Endothelial cell of umbilical vein (primary cell): ENCODE measurements around the gene LMF1. TPM values are rescaled to one million over a fixed set of nuclear protein-coding genes. Genes with fewer than 3 reads are reported as not detected.

ENCODE experiments used
- BruUV-seq: library from RNA; stranded (reverse); fragments of 400-500 nt; replicated peaks from 2 replicates; lab custom pipeline; 2021; lab: Mats Ljungman, UMichigan
- CTCF ChIA-PET: fragments of 300-600, 350-600 bp; sonication (Branson Sonifier 250); formaldehyde crosslinking; loops from one replicate; lab custom pipeline; 2021; ENCODE audit warnings: antibody characterized with exemption, inconsistent platforms; lab: Charles Lee
- POLR2A ChIA-PET: fragments of 300-600, 350-600 bp; sonication (Branson Sonifier 250); formaldehyde crosslinking; loops from one replicate; lab custom pipeline; 2021; ENCODE audit warnings: antibody characterized with exemption, inconsistent platforms; lab: Charles Lee
- DNase-seq: peaks from one replicate; pipeline ENCODE4 v3.0.0-alpha.2; 2011; ENCODE audit warnings: low read depth, low spot score
- FAIRE-seq: peaks from 2 replicates; lab custom pipeline; 2011; peaks lifted over from hg19 to GRCh38; lab: Jason Lieb, UNC
- H2AFZ ChIP-seq: 2 replicates; pipeline ENCODE4 v1.6.0; 2012; ENCODE audit warnings: low read depth, low read length, control low read depth, inconsistent platforms
- H3K27ac ChIP-seq: 2 replicates; pipeline ENCODE4 v1.5.1; 2011; ENCODE audit warnings: low read depth, mild to moderate bottlenecking, control low read depth, low read length, moderate library complexity; ENCODE audit not compliant: insufficient read depth
- H3K27me3 ChIP-seq, 2 experiments: 2 replicates each; pipeline versions ENCODE4 v1.6.0 to v1.6.1; 2011; ENCODE audit warnings: low read length in 2 of 2, mixed read lengths in 1 of 2; ENCODE audit not compliant: control insufficient read depth in 2 of 2, insufficient read depth in 2 of 2
- H3K36me3 ChIP-seq, 2 experiments: 2 replicates in 1 of 2; 3 replicates in 1 of 2; pipeline ENCODE4 v1.5.1; 2011; ENCODE audit warnings: low read length in 2 of 2, mild to moderate bottlenecking in 1 of 2, moderate library complexity in 1 of 2; ENCODE audit not compliant: control insufficient read depth in 2 of 2, insufficient read depth in 2 of 2; ENCODE audit errors: extremely low read depth in 1 of 2
- H3K4me1 ChIP-seq: 3 replicates; pipeline ENCODE4 v1.5.1; 2011; ENCODE audit warnings: mild to moderate bottlenecking, low read length; ENCODE audit not compliant: control insufficient read depth, insufficient read depth; ENCODE audit errors: extremely low read depth
- H3K4me2 ChIP-seq: 2 replicates; pipeline ENCODE4 v1.6.1; 2011; ENCODE audit warnings: low read length, control low read depth, mixed read lengths; ENCODE audit not compliant: insufficient read depth
- H3K4me3 ChIP-seq, 3 experiments: fragments of 200-600 bp in 1 of 3; sonication (generic), shearing (Covaris generic) in 1 of 3; replicated peaks in 1 of 3; 2 replicates each; pipeline ENCODE4 v1.5.1; 2011 to 2016; ENCODE audit warnings: control low read depth in 3 of 3, low read length in 3 of 3, mild to moderate bottlenecking in 2 of 3, inconsistent platforms in 1 of 3, low read depth in 1 of 3, moderate library complexity in 1 of 3; ENCODE audit not compliant: insufficient read depth in 1 of 3
- H3K79me2 ChIP-seq: 2 replicates; pipeline ENCODE4 v1.6.0; 2012; ENCODE audit warnings: low read length, inconsistent platforms; ENCODE audit not compliant: control insufficient read depth, insufficient read depth
- H3K9ac ChIP-seq: replicated peaks from 2 replicates; pipeline ENCODE3; 2011; ENCODE audit warnings: low read length, control low read depth; ENCODE audit not compliant: insufficient read depth; ENCODE audit errors: extremely low read depth
- H3K9me1 ChIP-seq: replicated peaks from 3 replicates; pipeline ENCODE4 v1.6.0; 2011; ENCODE audit warnings: mild to moderate bottlenecking, low read length; ENCODE audit not compliant: control insufficient read depth, insufficient read depth; ENCODE audit errors: extremely low read depth
- H3K9me3 ChIP-seq: replicated peaks from 2 replicates; pipeline ENCODE4 v1.5.1; 2012; ENCODE audit warnings: low read length, inconsistent platforms; ENCODE audit not compliant: control insufficient read depth, insufficient read depth
- H4K20me1 ChIP-seq: replicated peaks from 2 replicates; pipeline ENCODE3; 2011; ENCODE audit warnings: mild to moderate bottlenecking, low read length; ENCODE audit not compliant: control insufficient read depth, insufficient read depth; ENCODE audit errors: extremely low read depth
- EZH2 ChIP-seq: IDR thresholded peaks from 2 replicates; pipeline ENCODE4 v1.6.1; 2012; ENCODE audit warnings: borderline replicate concordance, low read depth, mild to moderate bottlenecking, moderate library complexity, low read length, inconsistent platforms; ENCODE audit not compliant: severe bottlenecking
- FOS ChIP-seq: IDR thresholded peaks from 2 replicates; pipeline ENCODE4 v1.6.1; 2011; ENCODE audit warnings: mild to moderate bottlenecking, low read length, moderate library complexity, borderline replicate concordance; ENCODE audit not compliant: insufficient read depth
- GATA2 ChIP-seq: IDR thresholded peaks from 2 replicates; pipeline ENCODE4 v1.7.0; 2011; ENCODE audit warnings: low read depth, mild to moderate bottlenecking, moderate library complexity, mixed read lengths, low read length; ENCODE audit not compliant: insufficient read length, insufficient read depth
- JUN ChIP-seq: IDR thresholded peaks from 2 replicates; pipeline ENCODE4 v1.6.1; 2011; ENCODE audit warnings: borderline replicate concordance, low read depth; ENCODE audit not compliant: insufficient read length, insufficient read depth
- MYC ChIP-seq: IDR thresholded peaks from one replicate; pipeline ENCODE4 v1.6.1; 2011; ENCODE audit warnings: mild to moderate bottlenecking, low read depth, low read length
- POLR2A ChIP-seq: IDR thresholded peaks from 2 replicates; pipeline ENCODE4 v1.6.1; 2012; ENCODE audit warnings: low read depth, mild to moderate bottlenecking, control low read depth, low read length
- POLR2AphosphoS5 ChIP-seq: IDR thresholded peaks from 2 replicates; pipeline ENCODE4 v1.6.1; 2012; ENCODE audit warnings: low read depth, mild to moderate bottlenecking, control low read depth, low read length, moderate library complexity; ENCODE audit not compliant: insufficient read depth
- dilution Hi-C: fragments of 300-500 bp; cut with MboI; formaldehyde crosslinking; loops from one replicate; pipeline ENCODE4 v1.15.0; 2019; ENCODE audit warnings: low sequenced_read_pairs; ENCODE audit not compliant: extremely low pct_ligation_motif_present
- intact Hi-C: fragments of 100-400 bp; cut with micrococcal nuclease; formaldehyde crosslinking; loops from one replicate; pipeline ENCODE4 v1.10.0; 2022
- polyA plus RNA-seq, 4 experiments: library from polyadenylated mRNA; depleted of rRNA in 3 of 4; stranded (reverse) in 3 of 4; unstranded in 1 of 4; fragments of >200 nt; gene quantifications; 2 replicates each; pipeline versions ENCODE4 v1.2.1 to v1.2.3, GENCODE V29; 2011 to 2012; ENCODE audit warnings: missing spikeins in 1 of 4
- total RNA-seq: library from RNA; stranded (reverse); gene quantifications from 2 replicates; pipeline ENCODE4 v1.2.3, GENCODE V29; 2021
- TF ChIP-seq, protein P1 (sequence below): IDR thresholded peaks from 2 replicates; pipeline ENCODE4 v1.6.1; 2011; ENCODE audit not compliant: insufficient read depth, insufficient read length
- TF ChIP-seq, protein P2 (sequence below), 2 donors: IDR thresholded peaks; 1 replicate in 1 of 2; 2 replicates in 1 of 2; pipeline ENCODE4 v1.5.1; 2011; ENCODE audit warnings: low read length in 2 of 2, mild to moderate bottlenecking in 2 of 2, moderate library complexity in 2 of 2, control low read depth in 1 of 2, inconsistent platforms in 1 of 2, low read depth in 1 of 2; ENCODE audit not compliant: insufficient read depth in 1 of 2; ENCODE audit errors: extremely low read depth in 1 of 2

Gene LMF1
- total and polyA plus RNA-seq, 2 donors (not counting 3 experiments of a cell fraction or from before 2014, with no cell fraction given) = 17.8 TPM

DNA sequence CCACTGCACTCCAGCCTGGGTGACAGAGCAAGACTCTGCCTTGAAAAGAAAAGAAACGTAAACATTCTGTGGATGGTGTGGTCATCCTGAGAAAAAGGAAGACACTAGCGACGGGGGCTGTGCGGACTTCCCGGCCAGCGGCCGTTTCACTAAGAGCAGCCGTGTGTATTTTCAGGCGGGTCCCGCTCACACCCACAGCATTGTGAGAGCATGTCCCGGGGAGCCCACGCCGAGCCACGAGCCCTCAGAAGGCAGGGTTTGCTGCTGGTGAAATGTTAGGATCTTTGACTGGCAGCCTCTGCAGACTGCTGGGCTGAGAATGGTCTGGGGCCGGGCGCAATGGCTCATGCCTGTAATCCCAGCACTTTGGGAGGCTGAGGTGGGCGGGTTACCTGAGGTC is 40.3 kb downstream of the LMF1 start:
- dilution Hi-C loops (no loop called here), intact Hi-C loops (no loop called here)
- H4K20me1 ChIP-seq = peaks cover 2% of the 10 kb centered on the region
- H3K4me1 ChIP-seq = no peaks in the 10 kb centered on the region
- H3K4me2 ChIP-seq = no peak overlapping the region
- no peaks in the 10 kb centered on the region for H3K27me3 ChIP-seq
- ChIA-PET POLR2A (no interaction called here), CTCF (no interaction called here)
- H3K27ac ChIP-seq = no peak overlapping the region
- TF ChIP-seq GATA2 (no peak), FOS (no peak), JUN (no peak), MYC (no peak), POLR2AphosphoS5 (no peak), EZH2 (no peak), POLR2A (no peak)
- TF ChIP-seq, protein P1, sequence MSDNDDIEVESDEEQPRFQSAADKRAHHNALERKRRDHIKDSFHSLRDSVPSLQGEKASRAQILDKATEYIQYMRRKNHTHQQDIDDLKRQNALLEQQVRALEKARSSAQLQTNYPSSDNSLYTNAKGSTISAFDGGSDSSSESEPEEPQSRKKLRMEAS = no peak
- TF ChIP-seq, protein P2, sequence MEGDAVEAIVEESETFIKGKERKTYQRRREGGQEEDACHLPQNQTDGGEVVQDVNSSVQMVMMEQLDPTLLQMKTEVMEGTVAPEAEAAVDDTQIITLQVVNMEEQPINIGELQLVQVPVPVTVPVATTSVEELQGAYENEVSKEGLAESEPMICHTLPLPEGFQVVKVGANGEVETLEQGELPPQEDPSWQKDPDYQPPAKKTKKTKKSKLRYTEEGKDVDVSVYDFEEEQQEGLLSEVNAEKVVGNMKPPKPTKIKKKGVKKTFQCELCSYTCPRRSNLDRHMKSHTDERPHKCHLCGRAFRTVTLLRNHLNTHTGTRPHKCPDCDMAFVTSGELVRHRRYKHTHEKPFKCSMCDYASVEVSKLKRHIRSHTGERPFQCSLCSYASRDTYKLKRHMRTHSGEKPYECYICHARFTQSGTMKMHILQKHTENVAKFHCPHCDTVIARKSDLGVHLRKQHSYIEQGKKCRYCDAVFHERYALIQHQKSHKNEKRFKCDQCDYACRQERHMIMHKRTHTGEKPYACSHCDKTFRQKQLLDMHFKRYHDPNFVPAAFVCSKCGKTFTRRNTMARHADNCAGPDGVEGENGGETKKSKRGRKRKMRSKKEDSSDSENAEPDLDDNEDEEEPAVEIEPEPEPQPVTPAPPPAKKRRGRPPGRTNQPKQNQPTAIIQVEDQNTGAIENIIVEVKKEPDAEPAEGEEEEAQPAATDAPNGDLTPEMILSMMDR (IDR thresholded peaks at IDR 0.05; ENCODE audit: extremely low read depth in 1 of 2, insufficient read depth in 1 of 2, low read depth in 1 of 2, low read length in 2 of 2) = no peak
- H3K36me3 ChIP-seq = no peaks in the 10 kb centered on the region
- no peak overlapping the region for H2AFZ ChIP-seq
- BruUV-seq = no TSS peak
- FAIRE-seq (no peak), DNase-seq (no peak)
- H3K79me2 ChIP-seq = no peaks in the 10 kb centered on the region
- no peak overlapping the region for H3K9ac ChIP-seq
- no peak overlapping the region for H3K4me3 ChIP-seq
- no peaks in the 10 kb centered on the region for H3K9me1 ChIP-seq
- no peaks in the 10 kb centered on the region for H3K9me3 ChIP-seq
